Measurements from ENCODE around the gene CKAP4.
A peak's percentile ranks its signal among the peaks of the same experiment; 100 is the strongest.

Gene CKAP4

GRCh38 chr12:106205208-106206069, 42.4 kb downstream of the CKAP4 start:
- no peak overlapping the region for H3K4me3 ChIP-seq (IDR thresholded peaks at IDR 0.05; ENCODE audit: insufficient read depth, low read depth, low read length)
- no peaks in the 10 kb centered on the region for H3K4me1 ChIP-seq (ENCODE audit: low read depth, poor library complexity, severe bottlenecking)
- H3K36me3 ChIP-seq (ENCODE audit: insufficient read depth) = no peaks in the 10 kb centered on the region
- no peak overlapping the region for H3K27ac ChIP-seq
- no peak for TF ChIP-seq CTCF (conservative IDR thresholded peaks at IDR 0.05; ENCODE audit: low read depth, low read length)
- H3K9ac ChIP-seq = no peak overlapping the region
- H4K20me1 ChIP-seq (ENCODE audit: insufficient read depth) = no peaks in the 10 kb centered on the region
- no peak overlapping the region for H2AFZ ChIP-seq (ENCODE audit: low read depth)
- no peaks in the 10 kb centered on the region for H3K27me3 ChIP-seq (ENCODE audit: insufficient read depth, low read depth)
- no peak overlapping the region for H3K4me2 ChIP-seq
- no peaks in the 10 kb centered on the region for H3K79me2 ChIP-seq (ENCODE audit: insufficient read depth, low read depth)

GRCh38 chr12:106204312-106204711, 43.5 kb downstream of the CKAP4 start:
- H3K4me1 ChIP-seq (ENCODE audit: low read depth, poor library complexity, severe bottlenecking) = no peaks in the 10 kb centered on the region
- H4K20me1 ChIP-seq (ENCODE audit: insufficient read depth) = no peaks in the 10 kb centered on the region
- H3K27ac ChIP-seq = no peak overlapping the region
- no peaks in the 10 kb centered on the region for H3K79me2 ChIP-seq (ENCODE audit: insufficient read depth, low read depth)
- TF ChIP-seq CTCF (conservative IDR thresholded peaks at IDR 0.05; ENCODE audit: low read depth, low read length) = no peak
- H3K36me3 ChIP-seq (ENCODE audit: insufficient read depth) = no peaks in the 10 kb centered on the region
- H3K4me3 ChIP-seq (IDR thresholded peaks at IDR 0.05; ENCODE audit: insufficient read depth, low read depth, low read length) = no peak overlapping the region
- no peak overlapping the region for H3K9ac ChIP-seq
- H3K4me2 ChIP-seq = no peak overlapping the region
- H3K27me3 ChIP-seq (ENCODE audit: insufficient read depth, low read depth) = no peaks in the 10 kb centered on the region
- no peak overlapping the region for H2AFZ ChIP-seq (ENCODE audit: low read depth)

GRCh38 chr12:106197906-106198623, 49.8 kb downstream of the CKAP4 start:
- no peaks in the 10 kb centered on the region for H3K79me2 ChIP-seq (ENCODE audit: insufficient read depth, low read depth)
- TF ChIP-seq CTCF (conservative IDR thresholded peaks at IDR 0.05; ENCODE audit: low read depth, low read length) = no peak
- no peak overlapping the region for H3K4me3 ChIP-seq (IDR thresholded peaks at IDR 0.05; ENCODE audit: insufficient read depth, low read depth, low read length)

GRCh38 chr12:106195621-106196027, 52.2 kb downstream of the CKAP4 start:
- peak overlapping the region; percentile 97 for H3K27ac ChIP-seq

More at GRCh38 chr12:106197906-106198623, 49.8 kb downstream of the CKAP4 start:
- H3K36me3 ChIP-seq (ENCODE audit: insufficient read depth) = no peaks in the 10 kb centered on the region
- H3K9ac ChIP-seq = no peak overlapping the region
- H3K4me2 ChIP-seq = no peak overlapping the region
- H2AFZ ChIP-seq (ENCODE audit: low read depth) = no peak overlapping the region
- peaks cover 49% of the 10 kb centered on the region for H3K4me1 ChIP-seq (ENCODE audit: low read depth, poor library complexity, severe bottlenecking)
- H4K20me1 ChIP-seq (ENCODE audit: insufficient read depth) = no peaks in the 10 kb centered on the region
- no peak overlapping the region for H3K27ac ChIP-seq
- no peaks in the 10 kb centered on the region for H3K27me3 ChIP-seq (ENCODE audit: insufficient read depth, low read depth)

More at GRCh38 chr12:106195621-106196027, 52.2 kb downstream of the CKAP4 start:
- peak overlapping the region; percentile 59 for H2AFZ ChIP-seq (ENCODE audit: low read depth)
- peak overlapping the region; percentile 60 for H3K4me2 ChIP-seq
- no peaks in the 10 kb centered on the region for H4K20me1 ChIP-seq (ENCODE audit: insufficient read depth)
- no peak for TF ChIP-seq CTCF (conservative IDR thresholded peaks at IDR 0.05; ENCODE audit: low read depth, low read length)
- peaks cover 64% of the 10 kb centered on the region for H3K4me1 ChIP-seq (ENCODE audit: low read depth, poor library complexity, severe bottlenecking)
- H3K36me3 ChIP-seq (ENCODE audit: insufficient read depth) = no peaks in the 10 kb centered on the region
- no peaks in the 10 kb centered on the region for H3K79me2 ChIP-seq (ENCODE audit: insufficient read depth, low read depth)
- H3K9ac ChIP-seq = peak overlapping the region; percentile 67
- no peaks in the 10 kb centered on the region for H3K27me3 ChIP-seq (ENCODE audit: insufficient read depth, low read depth)
- no peak overlapping the region for H3K4me3 ChIP-seq (IDR thresholded peaks at IDR 0.05; ENCODE audit: insufficient read depth, low read depth, low read length)

All from KMS-11 (cell line).